Uterus (tissue), 4 donors: ENCODE results near the gene TAS2R60. TPM values are rescaled to one million over a fixed set of nuclear protein-coding genes. Genes with fewer than 3 reads are reported as not detected.

Source experiments
- DNase-seq, 2 donors: peaks; one replicate each; pipeline ENCODE4 v3.0.0-alpha.2; 2019 to 2020
- H3K27ac ChIP-seq, 2 donors: fragments of 200-600 bp; sonication (generic); 1 replicate in 1 of 2; 2 replicates in 1 of 2; pipeline ENCODE4 v1.5.1; 2016 to 2018
- H3K27me3 ChIP-seq, 2 donors: fragments of 200-600 bp; sonication (generic); one replicate each; pipeline ENCODE4 v1.5.1; 2018 to 2019; ENCODE audit warnings: control low read depth in 1 of 2
- H3K36me3 ChIP-seq, 2 donors: fragments of 200-600 bp; sonication (generic); one replicate each; pipeline ENCODE4 v1.5.1; 2019; ENCODE audit warnings: control low read depth in 1 of 2
- H3K4me1 ChIP-seq, 2 donors: fragments of 200-600 bp; sonication (generic); one replicate each; pipeline ENCODE4 v1.5.1; 2018 to 2019; ENCODE audit warnings: control low read depth in 1 of 2
- H3K4me3 ChIP-seq, 2 donors: fragments of 200-600 bp; sonication (generic); 1 replicate in 1 of 2; 2 replicates in 1 of 2; pipeline ENCODE4 v1.5.1; 2018 to 2019; ENCODE audit warnings: mild to moderate bottlenecking in 1 of 2
- H3K9me3 ChIP-seq, 2 donors: fragments of 200-600 bp; sonication (generic); one replicate each; pipeline ENCODE4 v1.5.1; 2019; ENCODE audit warnings: control low read depth in 1 of 2
- CTCF ChIP-seq, 4 experiments: fragments of 200-600 bp in 2 of 4; fragments of 450-650 bp in 2 of 4; sonication (generic) in 2 of 4; IDR thresholded peaks; one replicate each; pipeline ENCODE4 v1.5.1; 2016 to 2019; ENCODE audit warnings: antibody characterized with exemption in 4 of 4, mild to moderate bottlenecking in 2 of 4, moderate library complexity in 1 of 4
- POLR2A ChIP-seq, 2 donors: fragments of 450-650 bp; IDR thresholded peaks; one replicate each; pipeline ENCODE4 v1.6.1; 2016; ENCODE audit warnings: antibody characterized with exemption in 2 of 2, mild to moderate bottlenecking in 1 of 2, moderate library complexity in 1 of 2
- intact Hi-C: fragments of 100-400 bp; cut with DNase I; formaldehyde crosslinking; loops from one replicate; pipeline ENCODE4 v1.15.1; 2023; ENCODE audit warnings: low total_unique reads
- total RNA-seq, 4 donors: library from RNA; depleted of rRNA in 3 of 4; stranded (reverse); fragments of >200 nt in 3 of 4; gene quantifications; one replicate each; pipeline versions ENCODE4 v1.1.0 to v1.2.4, GENCODE V29; 2014 to 2023
- donor health status: DM: yes; HTN: yes; CAD: no.

Gene TAS2R60
- total RNA-seq, 4 donors from 2014 or later: 3.3 TPM; not detected in 3

GRCh38 chr7:143408252-143408685 is 35.0 kb upstream of the TAS2R60 start:
- no peak overlapping the region for H3K4me3 ChIP-seq
- H3K36me3 ChIP-seq: no peaks in the 10 kb centered on the region
- TF ChIP-seq CTCF (IDR thresholded peaks at IDR 0.05) (no peak), POLR2A (IDR thresholded peaks at IDR 0.05) (no peak)
- H3K27me3 ChIP-seq: no peaks in the 10 kb centered on the region
- no peak for DNase-seq
- no peaks in the 10 kb centered on the region for H3K9me3 ChIP-seq
- peak overlapping the region; percentile 64 to 65 for H3K27ac ChIP-seq
- intact Hi-C loops: no loop called here
- peaks cover 4 to 29% of the 10 kb centered on the region in 2 donors for H3K4me1 ChIP-seq

- Histone ChIP-seq H3K4me1 (peaks cover 4 to 29% of the 10 kb centered on the region in 2 donors), H3K27me3 (no peaks in the 10 kb centered on the region), H3K9me3 (no peaks in the 10 kb centered on the region), H3K36me3 (no peaks in the 10 kb centered on the region), H3K27ac (peak within 1 kb of the TSS; percentile 64 to 65), H3K4me3 (no peak within 1 kb of the TSS)
- TF ChIP-seq CTCF (IDR thresholded peaks at IDR 0.05): peak in 2 of 4 experiments; percentile 39 to 43
- no peak for TF ChIP-seq POLR2A (IDR thresholded peaks at IDR 0.05)
- no peak for DNase-seq
- intact Hi-C loops: no loop called here
Measured at GRCh38 chr7:143408686-143409561, 34.3 kb upstream of the TAS2R60 start, which contains the start of gene EPHA1. Gene EPHA1 (minus strand): TSS chr7:143408856. CDS start chr7:143408805, 51 bp downstream.

GRCh38 chr7:143410521-143411004 is 32.7 kb upstream of the TAS2R60 start:
- peak; percentile 80 to 86 for DNase-seq
- Histone ChIP-seq H3K27me3 (no peaks in the 10 kb centered on the region), H3K4me1 (peaks cover 4 to 29% of the 10 kb centered on the region in 2 donors), H3K9me3 (no peaks in the 10 kb centered on the region), H3K36me3 (no peaks in the 10 kb centered on the region), H3K4me3 (no peak overlapping the region), H3K27ac (peak overlapping the region; percentile 69 to 81)
- TF ChIP-seq CTCF (IDR thresholded peaks at IDR 0.05): no peak
- no peak for TF ChIP-seq POLR2A (IDR thresholded peaks at IDR 0.05)
- intact Hi-C loops: no loop called here

GRCh38 chr7:143411976-143412708 is 31.1 kb upstream of the TAS2R60 start:
- Histone ChIP-seq H3K36me3 (no peaks in the 10 kb centered on the region), H3K4me3 (no peak overlapping the region), H3K9me3 (no peaks in the 10 kb centered on the region), H3K4me1 (peaks cover 4 to 29% of the 10 kb centered on the region in 2 donors), H3K27ac (peak overlapping the region; percentile 69 to 81), H3K27me3 (no peaks in the 10 kb centered on the region)
- intact Hi-C loops: no loop called here
- DNase-seq: no peak
- TF ChIP-seq CTCF (IDR thresholded peaks at IDR 0.05) (no peak), POLR2A (IDR thresholded peaks at IDR 0.05) (no peak)
